SH-SY5Y (cell line): ENCODE measurements around the gene CCDC106.

Source experiments
- GATA2 ChIP-seq: IDR thresholded peaks from 2 replicates; pipeline ENCODE4 v1.6.1; 2011; ENCODE audit warnings: mild to moderate bottlenecking, low read depth, low read length
- GATA3 ChIP-seq: IDR thresholded peaks from 2 replicates; pipeline ENCODE4 v1.6.1; 2011; ENCODE audit warnings: low read depth, mild to moderate bottlenecking, low read length, moderate library complexity

DNA sequence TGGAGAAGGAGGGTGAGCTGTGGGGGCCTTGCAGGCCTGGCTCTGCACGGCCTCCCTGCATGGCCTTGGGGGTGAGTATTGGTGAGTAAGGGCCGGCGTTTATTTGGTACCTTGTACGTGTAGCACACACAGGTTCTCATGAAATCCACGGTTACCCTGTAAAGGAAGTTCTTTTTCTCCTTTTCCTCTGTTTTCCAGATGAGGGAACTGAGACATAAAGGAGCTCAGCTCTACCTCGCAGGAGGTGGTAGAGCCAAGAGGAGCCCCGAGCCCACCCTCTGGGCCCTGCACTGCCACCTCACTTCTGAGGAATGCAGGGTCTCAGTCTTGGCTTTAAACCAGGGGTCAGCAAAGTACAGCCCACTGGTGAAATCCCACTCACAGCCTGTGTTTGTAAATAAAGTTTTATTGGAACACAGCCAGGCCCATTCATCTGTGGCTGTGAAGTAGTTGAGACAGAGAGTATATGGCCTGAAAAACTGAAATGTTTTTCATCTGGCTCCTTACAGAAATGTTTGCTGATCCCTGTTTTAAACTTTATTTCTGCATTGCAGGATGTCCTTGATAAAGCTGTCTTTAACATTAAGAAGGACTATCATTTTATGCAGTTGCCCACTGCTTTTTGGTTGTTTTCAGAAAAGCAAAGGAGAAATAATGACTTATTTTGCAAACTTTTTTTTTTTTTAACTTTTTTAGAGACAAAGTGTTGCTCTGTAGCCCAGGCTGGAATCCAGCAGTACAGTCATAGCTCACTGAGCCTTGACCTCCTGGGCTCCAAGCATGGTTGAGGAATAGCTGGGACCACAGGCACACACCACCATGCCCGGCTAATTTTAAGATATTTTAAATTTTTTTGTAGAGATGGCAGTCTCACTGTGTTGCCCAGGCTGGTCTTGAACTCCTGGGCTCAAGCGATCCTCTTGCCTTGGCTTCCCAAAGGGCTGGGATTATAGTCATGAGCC lies 33.4 kb downstream of the CCDC106 start:
- no peak for TF ChIP-seq GATA2
- TF ChIP-seq GATA3: no peak
